A549 (cell line): ENCODE measurements around the gene SORL1-AS1.

ENCODE experiments used
- ATAC-seq, 2 experiments: fragments of 200-7000 bp in 1 of 2; fragments of >200 bp in 1 of 2; cut with Nextera tagmentation in 1 of 2; cut with Tn5 transposase in 1 of 2; 3 replicates each; pipeline versions ENCODE4 v1.8.0 to v1.9.1; 2018 to 2020; ENCODE audit warnings: mild to moderate bottlenecking in 1 of 2, moderate library complexity in 1 of 2
- CTCF ChIA-PET: fragments of 300-600 bp; sonication (Branson Sonifier 250); formaldehyde crosslinking; extraction: SDS; loops from one replicate; lab custom pipeline; 2021; ENCODE audit warnings: antibody characterized with exemption, inconsistent platforms; lab: Yijun Ruan, JAX
- POLR2A ChIA-PET: fragments of 350-600 bp; formaldehyde crosslinking; extraction: SDS; loops from one replicate; lab custom pipeline; 2021; ENCODE audit warnings: antibody characterized with exemption, inconsistent platforms; lab: Yijun Ruan, JAX
- DNase-seq, 2 experiments: peaks; one replicate each; pipeline versions ENCODE4 v3.0.0 to v3.0.0-alpha.2; 2011 to 2016; ENCODE audit warnings: low read depth in 1 of 2, low spot score in 1 of 2
- FAIRE-seq: peaks from 2 replicates; lab custom pipeline; 2011; peaks lifted over from hg19 to GRCh38; lab: Jason Lieb, UNC
- H3K27ac ChIP-seq, 2 experiments: fragments of >200 bp; sonication (Bioruptor Twin); formaldehyde crosslinking; 3 replicates each; pipeline ENCODE4 v1.5.1; 2016 to 2017
- H3K4me1 ChIP-seq: fragments of >200 bp; sonication (Bioruptor Twin); formaldehyde crosslinking; 3 replicates; pipeline ENCODE4 v1.6.1; 2016
- H3K4me2 ChIP-seq: fragments of >200 bp; sonication (Bioruptor Twin); formaldehyde crosslinking; 3 replicates; pipeline ENCODE4 v1.6.1; 2016
- H3K4me3 ChIP-seq: fragments of >200 bp; sonication (Bioruptor Twin); formaldehyde crosslinking; 3 replicates; pipeline ENCODE4 v1.5.1; 2016
- H3K9me3 ChIP-seq: fragments of >200 bp; sonication (Bioruptor Twin); formaldehyde crosslinking; 3 replicates; pipeline ENCODE4 v1.6.1; 2016
- ATOH8 ChIP-seq: fragments of 250-450 bp; sonication (Bioruptor Pico); IDR thresholded peaks from 2 replicates; pipeline ENCODE4 v1.5.0; 2020; ENCODE audit warnings: low read depth, mild to moderate bottlenecking, moderate library complexity
- CHD4 ChIP-seq: fragments of 200-600 bp; sonication (generic); IDR thresholded peaks from 2 replicates; pipeline ENCODE4 v1.6.1; 2016; ENCODE audit warnings: antibody characterized with exemption, mild to moderate bottlenecking, borderline replicate concordance
- CTCF ChIP-seq: fragments of >200 bp; sonication (Bioruptor Twin); formaldehyde crosslinking; IDR thresholded peaks from 3 replicates; pipeline ENCODE4 v1.5.1; 2016
- E2F6 ChIP-seq: IDR thresholded peaks from 2 replicates; pipeline ENCODE4 v1.6.1; 2012; ENCODE audit warnings: low read depth, borderline replicate concordance
- FOSB ChIP-seq: fragments of 250-450 bp; sonication (Bioruptor Pico); IDR thresholded peaks from 2 replicates; pipeline ENCODE4 v1.5.0; 2020; ENCODE audit warnings: mild to moderate bottlenecking, moderate library complexity
- FOXS1 ChIP-seq: fragments of 250-450 bp; sonication (Bioruptor Pico); IDR thresholded peaks from 2 replicates; pipeline ENCODE4 v1.5.0; 2020; ENCODE audit warnings: mild to moderate bottlenecking, moderate library complexity
- HES2 ChIP-seq: fragments of >200 bp; sonication (Bioruptor Twin); formaldehyde crosslinking; IDR thresholded peaks from 2 replicates; pipeline ENCODE4 v1.6.1; 2016
- HEYL ChIP-seq: fragments of 250-450 bp; sonication (Bioruptor Pico); IDR thresholded peaks from 2 replicates; pipeline ENCODE4 v1.8.0; 2021; ENCODE audit warnings: mild to moderate bottlenecking, moderate library complexity
- HOXB13 ChIP-seq: fragments of 250-450 bp; sonication (Bioruptor Pico); IDR thresholded peaks from 2 replicates; pipeline ENCODE4 v1.5.0; 2020; ENCODE audit warnings: low read depth, mild to moderate bottlenecking, moderate library complexity
- KDM1A ChIP-seq: fragments of 200-600 bp; sonication (generic); IDR thresholded peaks from 2 replicates; pipeline ENCODE4 v1.6.1; 2016; ENCODE audit warnings: low read depth, mild to moderate bottlenecking
- MAFK ChIP-seq: fragments of 450-650 bp; IDR thresholded peaks from 2 replicates; pipeline ENCODE4 v1.6.1; 2014; ENCODE audit not compliant: partially characterized antibody
- MAX ChIP-seq: IDR thresholded peaks from 2 replicates; pipeline ENCODE4 v1.6.1; 2012
- NFE2L2 ChIP-seq: fragments of 150-350 bp; conservative IDR thresholded peaks from 2 replicates; pipeline ENCODE4 v1.6.1; 2014; ENCODE audit warnings: low read length
- NPAS2 ChIP-seq: fragments of 250-450 bp; sonication (Bioruptor Pico); IDR thresholded peaks from 2 replicates; pipeline ENCODE4 v1.8.0; 2022; ENCODE audit warnings: mild to moderate bottlenecking, moderate library complexity, borderline replicate concordance
- NR3C1 ChIP-seq: fragments of >200 bp; sonication (Bioruptor Twin); formaldehyde crosslinking; IDR thresholded peaks from 3 replicates; pipeline ENCODE4 v1.6.1; 2017
- POLR2A ChIP-seq: IDR thresholded peaks from 2 replicates; pipeline ENCODE4 v1.6.1; 2012; ENCODE audit warnings: mild to moderate bottlenecking, low read length
- POLR2AphosphoS2 ChIP-seq: conservative IDR thresholded peaks from 2 replicates; pipeline ENCODE4 v1.6.1; 2012; ENCODE audit warnings: low read length, improper control_type of control experiment, inconsistent platforms
- RAD21 ChIP-seq, 2 experiments: fragments of >200 bp in 1 of 2; sonication (Bioruptor Twin) in 1 of 2; formaldehyde crosslinking in 1 of 2; IDR thresholded peaks in 1 of 2; conservative IDR thresholded peaks in 1 of 2; 2 replicates in 1 of 2; 3 replicates in 1 of 2; pipeline ENCODE4 v1.6.1; 2012 to 2018; ENCODE audit warnings: inconsistent platforms in 1 of 2
- RARB ChIP-seq: fragments of 250-450 bp; sonication (Bioruptor Pico); IDR thresholded peaks from 2 replicates; pipeline ENCODE4 v1.8.0; 2021; ENCODE audit warnings: mild to moderate bottlenecking, moderate library complexity
- RNF2 ChIP-seq: fragments of 200-600 bp; sonication (generic); IDR thresholded peaks from 2 replicates; pipeline ENCODE4 v1.6.1; 2016; ENCODE audit warnings: low read depth, mild to moderate bottlenecking, antibody characterized with exemption, moderate library complexity, borderline replicate concordance
- SMC3 ChIP-seq: fragments of >200 bp; sonication (Bioruptor Twin); formaldehyde crosslinking; IDR thresholded peaks from 3 replicates; pipeline ENCODE4 v1.6.1; 2018; ENCODE audit warnings: inconsistent platforms
- TFCP2L1 ChIP-seq: fragments of 250-450 bp; sonication (Bioruptor Pico); IDR thresholded peaks from 2 replicates; pipeline ENCODE4 v1.5.0; 2021; ENCODE audit warnings: mild to moderate bottlenecking
- ZNF302 ChIP-seq: fragments of 250-450 bp; sonication (Bioruptor Pico); IDR thresholded peaks from 2 replicates; pipeline ENCODE4 v1.9.0; 2021; ENCODE audit warnings: inconsistent platforms, mild to moderate bottlenecking, moderate library complexity
- WGBS: methylation state at CpG from one replicate; pipeline ENCODE4 v1.1.6; 2017; ENCODE audit errors: missing lambda C conversion rate; 5-methylcytosine and 5-hydroxymethylcytosine counted together
- TF ChIP-seq, protein P1 (sequence below): fragments of 250-450 bp; sonication (Bioruptor Pico); IDR thresholded peaks from 2 replicates; pipeline ENCODE4 v1.5.0; 2021; ENCODE audit warnings: mild to moderate bottlenecking, moderate library complexity, borderline replicate concordance
- TF ChIP-seq, protein P2 (sequence below): IDR thresholded peaks from 2 replicates; pipeline ENCODE4 v1.6.1; 2012
- TF ChIP-seq, protein P3 (sequence below): fragments of >200 bp; sonication (Bioruptor Twin); formaldehyde crosslinking; IDR thresholded peaks from 3 replicates; pipeline ENCODE4 v1.6.1; 2016

Gene SORL1-AS1

GRCh38 chr11:121456816-121457431, 4.2 kb upstream of the SORL1-AS1 start:
- H3K4me3 ChIP-seq: no peak overlapping the region
- no peak for ATAC-seq
- H3K4me1 ChIP-seq: no peaks in the 10 kb centered on the region
- WGBS: 71% methylated on average over 11 of the region's 11 CpGs
- no peak for FAIRE-seq
- CTCF ChIA-PET: interaction anchor here (0.8 to 1.1 kb wide), 2 partner anchors 13 to 35 kb away, joined by 3 read pairs; no protein-coding TSS in a partner anchor
- POLR2A ChIA-PET: no interaction called here
- H3K4me2 ChIP-seq: no peak overlapping the region
- H3K9me3 ChIP-seq: no peaks in the 10 kb centered on the region
- DNase-seq: no peak
- no peak overlapping the region for H3K27ac ChIP-seq
- TF ChIP-seq RNF2: no peak
- no peak for TF ChIP-seq POLR2AphosphoS2
- no peak for TF ChIP-seq SMC3
- TF ChIP-seq NPAS2: no peak
- TF ChIP-seq POLR2A: no peak
- TF ChIP-seq E2F6: no peak
- no peak for TF ChIP-seq NFE2L2
- TF ChIP-seq, protein P1, sequence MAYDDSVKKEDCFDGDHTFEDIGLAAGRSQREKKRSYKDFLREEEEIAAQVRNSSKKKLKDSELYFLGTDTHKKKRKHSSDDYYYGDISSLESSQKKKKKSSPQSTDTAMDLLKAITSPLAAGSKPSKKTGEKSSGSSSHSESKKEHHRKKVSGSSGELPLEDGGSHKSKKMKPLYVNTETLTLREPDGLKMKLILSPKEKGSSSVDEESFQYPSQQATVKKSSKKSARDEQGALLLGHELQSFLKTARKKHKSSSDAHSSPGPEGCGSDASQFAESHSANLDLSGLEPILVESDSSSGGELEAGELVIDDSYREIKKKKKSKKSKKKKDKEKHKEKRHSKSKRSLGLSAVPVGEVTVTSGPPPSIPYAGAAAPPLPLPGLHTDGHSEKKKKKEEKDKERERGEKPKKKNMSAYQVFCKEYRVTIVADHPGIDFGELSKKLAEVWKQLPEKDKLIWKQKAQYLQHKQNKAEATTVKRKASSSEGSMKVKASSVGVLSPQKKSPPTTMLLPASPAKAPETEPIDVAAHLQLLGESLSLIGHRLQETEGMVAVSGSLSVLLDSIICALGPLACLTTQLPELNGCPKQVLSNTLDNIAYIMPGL: no peak
- TF ChIP-seq MAFK: no peak
- no peak for TF ChIP-seq HES2
- no peak for TF ChIP-seq ZNF302 (CRISPR knock-in tag)
- TF ChIP-seq, protein P2, sequence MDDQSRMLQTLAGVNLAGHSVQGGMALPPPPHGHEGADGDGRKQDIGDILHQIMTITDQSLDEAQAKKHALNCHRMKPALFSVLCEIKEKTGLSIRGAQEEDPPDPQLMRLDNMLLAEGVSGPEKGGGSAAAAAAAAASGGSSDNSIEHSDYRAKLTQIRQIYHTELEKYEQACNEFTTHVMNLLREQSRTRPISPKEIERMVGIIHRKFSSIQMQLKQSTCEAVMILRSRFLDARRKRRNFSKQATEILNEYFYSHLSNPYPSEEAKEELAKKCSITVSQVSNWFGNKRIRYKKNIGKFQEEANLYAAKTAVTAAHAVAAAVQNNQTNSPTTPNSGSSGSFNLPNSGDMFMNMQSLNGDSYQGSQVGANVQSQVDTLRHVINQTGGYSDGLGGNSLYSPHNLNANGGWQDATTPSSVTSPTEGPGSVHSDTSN: no peak
- TF ChIP-seq HEYL (CRISPR knock-in tag): no peak
- no peak for TF ChIP-seq ATOH8 (CRISPR knock-in tag)
- no peak for TF ChIP-seq MAX
- no peak for TF ChIP-seq NR3C1
- no peak for TF ChIP-seq FOSB (CRISPR knock-in tag)
- TF ChIP-seq KDM1A: no peak
- TF ChIP-seq, protein P3, sequence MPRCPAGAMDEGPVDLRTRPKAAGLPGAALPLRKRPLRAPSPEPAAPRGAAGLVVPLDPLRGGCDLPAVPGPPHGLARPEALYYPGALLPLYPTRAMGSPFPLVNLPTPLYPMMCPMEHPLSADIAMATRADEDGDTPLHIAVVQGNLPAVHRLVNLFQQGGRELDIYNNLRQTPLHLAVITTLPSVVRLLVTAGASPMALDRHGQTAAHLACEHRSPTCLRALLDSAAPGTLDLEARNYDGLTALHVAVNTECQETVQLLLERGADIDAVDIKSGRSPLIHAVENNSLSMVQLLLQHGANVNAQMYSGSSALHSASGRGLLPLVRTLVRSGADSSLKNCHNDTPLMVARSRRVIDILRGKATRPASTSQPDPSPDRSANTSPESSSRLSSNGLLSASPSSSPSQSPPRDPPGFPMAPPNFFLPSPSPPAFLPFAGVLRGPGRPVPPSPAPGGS: no peak
- TF ChIP-seq FOXS1 (CRISPR knock-in tag): no peak

DNA sequence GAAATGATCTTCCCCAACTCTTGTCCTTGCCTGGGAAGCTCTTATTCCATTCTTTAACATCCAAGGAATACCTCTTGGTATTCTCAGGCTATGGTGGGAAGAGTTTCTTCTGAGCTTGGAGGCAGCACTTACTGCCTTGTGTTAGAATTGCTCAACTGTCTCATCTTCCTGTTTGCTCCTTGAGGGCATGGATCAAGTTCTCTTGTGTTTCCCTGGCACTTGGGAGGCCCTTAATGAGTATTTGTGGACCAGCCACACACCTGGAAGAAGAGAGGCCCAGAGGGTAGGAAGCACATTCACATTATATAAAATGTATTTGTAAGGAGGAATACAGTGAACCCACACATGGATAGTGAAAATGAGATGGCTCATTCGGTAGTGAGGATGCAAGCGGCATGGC, 3.4 kb upstream of the SORL1-AS1 start:
- POLR2A ChIA-PET: no interaction called here
- H3K4me3 ChIP-seq: no peak overlapping the region
- CTCF ChIA-PET: interaction anchor here (0.7 to 1.1 kb wide), 3 partner anchors 14 to 136 kb away, joined by 3 read pairs; no protein-coding TSS in a partner anchor
- DNase-seq (no peak), ATAC-seq (no peak)
- H3K4me2 ChIP-seq: no peak overlapping the region
- TF ChIP-seq CHD4 (no peak), RARB (CRISPR knock-in tag) (no peak), HOXB13 (CRISPR knock-in tag) (no peak), FOXS1 (CRISPR knock-in tag) (no peak), CTCF (no peak), RAD21 (conservative IDR thresholded peaks at IDR 0.05 in 1 of 2, IDR thresholded peaks at IDR 0.05 in 1 of 2) (no peak), TFCP2L1 (CRISPR knock-in tag) (no peak), HES2 (no peak)
- TF ChIP-seq, all 56 proteins: peak for 0
- no peak for FAIRE-seq
- WGBS: 88% methylated on average over 2 of the region's 2 CpGs
- no peaks in the 10 kb centered on the region for H3K4me1 ChIP-seq
- H3K9me3 ChIP-seq: no peaks in the 10 kb centered on the region
- H3K27ac ChIP-seq: no peak overlapping the region
